HepG2 (cell line): ENCODE measurements around the gene TBL3. TPM values are rescaled to one million over a fixed set of nuclear protein-coding genes. Genes with fewer than 3 reads are reported as not detected.
A peak's percentile ranks its signal among the peaks of the same experiment; 100 is the strongest.

Source experiments
- FLYWCH1 ChIP-seq: sonication (generic); formaldehyde crosslinking; IDR thresholded peaks from 2 replicates; pipeline ENCODE4 v1.8.1; 2023; ENCODE audit warnings: mild to moderate bottlenecking, missing genetic modification reagents
- NPAS2 ChIP-seq: sonication (generic); formaldehyde crosslinking; IDR thresholded peaks from 2 replicates; pipeline ENCODE4 v1.8.0; 2022; ENCODE audit warnings: mild to moderate bottlenecking, missing genetic modification reagents, borderline replicate concordance
- RELA ChIP-seq: sonication (generic); formaldehyde crosslinking; IDR thresholded peaks from 2 replicates; pipeline ENCODE4 v1.4.0; 2020; ENCODE audit warnings: missing genetic modification reagents
- ZNF296 ChIP-seq: sonication (generic); formaldehyde crosslinking; conservative IDR thresholded peaks from 2 replicates; pipeline ENCODE4 v1.5.0; 2020; ENCODE audit warnings: mild to moderate bottlenecking, missing genetic modification reagents
- ZNF761 ChIP-seq: sonication (generic); formaldehyde crosslinking; conservative IDR thresholded peaks from 2 replicates; pipeline ENCODE4 v1.4.0; 2020; ENCODE audit warnings: mild to moderate bottlenecking, missing genetic modification reagents
- polyA plus RNA-seq, 8 experiments: library from polyadenylated mRNA; depleted of rRNA in 3 of 8; stranded (reverse) in 7 of 8; unstranded in 1 of 8; fragments of >200 nt; fragmentation: Illumina TruSeq in 4 of 8; extraction: Trizol in 4 of 8; gene quantifications; 2 replicates each; pipeline versions ENCODE4 v1.2.1 to v1.2.3, GENCODE V29; 2011 to 2016; ENCODE audit warnings: low read depth in 4 of 8, missing spikeins in 1 of 8, mixed read lengths in 1 of 8; ENCODE audit not compliant: insufficient read depth in 1 of 8
- total RNA-seq, 5 experiments: library from RNA; depleted of rRNA; stranded (reverse); fragments of >200 nt; fragmentation: Illumina TruSeq; extraction: Trizol; gene quantifications; 2 replicates each; pipeline ENCODE4 v1.2.3, GENCODE V29; 2016; ENCODE audit warnings: low read depth in 1 of 5
- TF ChIP-seq, protein P1 (sequence below): sonication (generic); formaldehyde crosslinking; IDR thresholded peaks from 2 replicates; pipeline ENCODE4 v1.5.0; 2020; ENCODE audit warnings: mild to moderate bottlenecking, missing genetic modification reagents, borderline replicate concordance
- TF ChIP-seq, protein P2 (sequence below): sonication (generic); formaldehyde crosslinking; IDR thresholded peaks from 2 replicates; pipeline ENCODE4 v1.9.0; 2021; ENCODE audit warnings: mild to moderate bottlenecking, missing genetic modification reagents
- TF ChIP-seq, protein P3 (sequence below): sonication (generic); formaldehyde crosslinking; IDR thresholded peaks from 2 replicates; pipeline ENCODE4 v1.5.0; 2020; ENCODE audit warnings: mild to moderate bottlenecking, missing genetic modification reagents
- TF ChIP-seq, protein P4 (sequence below): sonication (generic); formaldehyde crosslinking; IDR thresholded peaks from 2 replicates; pipeline ENCODE4 v1.8.0; 2022; ENCODE audit warnings: mild to moderate bottlenecking, missing genetic modification reagents

The TBL3 gene
- total and polyA plus RNA-seq, 2 of the 13 experiments (the other 11 are each of a cell fraction or from before 2014, with no cell fraction given), result 16.8 to 38.0 TPM

DNA sequence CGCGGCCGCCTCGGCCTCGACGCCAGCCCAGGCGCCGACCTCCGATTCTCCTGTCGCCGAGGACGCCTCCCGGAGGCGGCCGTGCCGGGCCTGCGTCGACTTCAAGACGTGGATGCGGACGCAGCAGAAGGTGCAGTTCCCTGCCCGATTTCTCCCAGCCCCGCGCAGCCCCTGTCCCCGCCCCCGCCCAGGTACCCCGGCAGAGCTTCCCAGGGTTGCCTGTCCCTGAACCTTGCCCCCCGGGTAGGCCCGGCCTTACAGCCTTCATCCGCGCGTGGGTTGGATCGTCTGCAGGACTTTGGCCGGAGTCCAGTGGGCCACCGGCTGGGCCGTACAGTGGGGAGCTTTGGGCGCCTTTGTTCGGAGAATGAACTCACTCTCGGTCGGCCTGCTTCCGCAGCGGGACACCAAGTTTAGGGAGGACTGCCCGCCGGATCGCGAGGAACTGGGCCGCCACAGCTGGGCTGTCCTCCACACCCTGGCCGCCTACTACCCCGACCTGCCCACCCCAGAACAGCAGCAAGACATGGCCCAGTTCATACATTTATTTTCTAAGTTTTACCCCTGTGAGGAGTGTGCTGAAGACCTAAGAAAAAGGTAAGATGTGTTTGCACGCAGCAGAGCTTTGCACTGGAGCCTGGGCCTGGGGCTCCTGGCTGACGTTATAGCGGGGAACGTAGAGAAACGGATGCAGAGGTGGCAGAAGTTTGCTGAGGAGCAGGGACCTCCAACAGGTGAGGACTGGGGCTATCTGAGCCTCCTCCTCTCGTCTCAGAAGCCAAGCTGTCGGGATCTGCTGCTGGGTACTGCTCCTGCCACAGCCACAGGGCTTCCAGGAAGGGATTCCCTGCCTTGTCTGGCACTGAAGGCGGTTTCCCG lies 12.7 kb downstream of the TBL3 start (continued):
- TF ChIP-seq, protein P1, sequence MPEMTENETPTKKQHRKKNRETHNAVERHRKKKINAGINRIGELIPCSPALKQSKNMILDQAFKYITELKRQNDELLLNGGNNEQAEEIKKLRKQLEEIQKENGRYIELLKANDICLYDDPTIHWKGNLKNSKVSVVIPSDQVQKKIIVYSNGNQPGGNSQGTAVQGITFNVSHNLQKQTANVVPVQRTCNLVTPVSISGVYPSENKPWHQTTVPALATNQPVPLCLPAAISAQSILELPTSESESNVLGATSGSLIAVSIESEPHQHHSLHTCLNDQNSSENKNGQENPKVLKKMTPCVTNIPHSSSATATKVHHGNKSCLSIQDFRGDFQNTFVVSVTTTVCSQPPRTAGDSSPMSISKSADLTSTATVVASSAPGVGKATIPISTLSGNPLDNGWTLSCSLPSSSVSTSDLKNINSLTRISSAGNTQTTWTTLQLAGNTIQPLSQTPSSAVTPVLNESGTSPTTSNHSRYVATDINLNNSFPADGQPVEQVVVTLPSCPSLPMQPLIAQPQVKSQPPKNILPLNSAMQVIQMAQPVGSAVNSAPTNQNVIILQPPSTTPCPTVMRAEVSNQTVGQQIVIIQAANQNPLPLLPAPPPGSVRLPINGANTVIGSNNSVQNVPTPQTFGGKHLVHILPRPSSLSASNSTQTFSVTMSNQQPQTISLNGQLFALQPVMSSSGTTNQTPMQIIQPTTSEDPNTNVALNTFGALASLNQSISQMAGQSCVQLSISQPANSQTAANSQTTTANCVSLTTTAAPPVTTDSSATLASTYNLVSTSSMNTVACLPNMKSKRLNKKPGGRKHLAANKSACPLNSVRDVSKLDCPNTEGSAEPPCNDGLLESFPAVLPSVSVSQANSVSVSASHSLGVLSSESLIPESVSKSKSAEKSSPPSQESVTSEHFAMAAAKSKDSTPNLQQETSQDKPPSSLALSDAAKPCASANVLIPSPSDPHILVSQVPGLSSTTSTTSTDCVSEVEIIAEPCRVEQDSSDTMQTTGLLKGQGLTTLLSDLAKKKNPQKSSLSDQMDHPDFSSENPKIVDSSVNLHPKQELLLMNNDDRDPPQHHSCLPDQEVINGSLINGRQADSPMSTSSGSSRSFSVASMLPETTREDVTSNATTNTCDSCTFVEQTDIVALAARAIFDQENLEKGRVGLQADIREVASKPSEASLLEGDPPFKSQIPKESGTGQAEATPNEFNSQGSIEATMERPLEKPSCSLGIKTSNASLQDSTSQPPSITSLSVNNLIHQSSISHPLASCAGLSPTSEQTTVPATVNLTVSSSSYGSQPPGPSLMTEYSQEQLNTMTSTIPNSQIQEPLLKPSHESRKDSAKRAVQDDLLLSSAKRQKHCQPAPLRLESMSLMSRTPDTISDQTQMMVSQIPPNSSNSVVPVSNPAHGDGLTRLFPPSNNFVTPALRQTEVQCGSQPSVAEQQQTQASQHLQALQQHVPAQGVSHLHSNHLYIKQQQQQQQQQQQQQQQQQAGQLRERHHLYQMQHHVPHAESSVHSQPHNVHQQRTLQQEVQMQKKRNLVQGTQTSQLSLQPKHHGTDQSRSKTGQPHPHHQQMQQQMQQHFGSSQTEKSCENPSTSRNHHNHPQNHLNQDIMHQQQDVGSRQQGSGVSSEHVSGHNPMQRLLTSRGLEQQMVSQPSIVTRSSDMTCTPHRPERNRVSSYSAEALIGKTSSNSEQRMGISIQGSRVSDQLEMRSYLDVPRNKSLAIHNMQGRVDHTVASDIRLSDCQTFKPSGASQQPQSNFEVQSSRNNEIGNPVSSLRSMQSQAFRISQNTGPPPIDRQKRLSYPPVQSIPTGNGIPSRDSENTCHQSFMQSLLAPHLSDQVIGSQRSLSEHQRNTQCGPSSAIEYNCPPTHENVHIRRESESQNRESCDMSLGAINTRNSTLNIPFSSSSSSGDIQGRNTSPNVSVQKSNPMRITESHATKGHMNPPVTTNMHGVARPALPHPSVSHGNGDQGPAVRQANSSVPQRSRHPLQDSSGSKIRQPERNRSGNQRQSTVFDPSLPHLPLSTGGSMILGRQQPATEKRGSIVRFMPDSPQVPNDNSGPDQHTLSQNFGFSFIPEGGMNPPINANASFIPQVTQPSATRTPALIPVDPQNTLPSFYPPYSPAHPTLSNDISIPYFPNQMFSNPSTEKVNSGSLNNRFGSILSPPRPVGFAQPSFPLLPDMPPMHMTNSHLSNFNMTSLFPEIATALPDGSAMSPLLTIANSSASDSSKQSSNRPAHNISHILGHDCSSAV (CRISPR knock-in tag), result no peak
- TF ChIP-seq, protein P2, sequence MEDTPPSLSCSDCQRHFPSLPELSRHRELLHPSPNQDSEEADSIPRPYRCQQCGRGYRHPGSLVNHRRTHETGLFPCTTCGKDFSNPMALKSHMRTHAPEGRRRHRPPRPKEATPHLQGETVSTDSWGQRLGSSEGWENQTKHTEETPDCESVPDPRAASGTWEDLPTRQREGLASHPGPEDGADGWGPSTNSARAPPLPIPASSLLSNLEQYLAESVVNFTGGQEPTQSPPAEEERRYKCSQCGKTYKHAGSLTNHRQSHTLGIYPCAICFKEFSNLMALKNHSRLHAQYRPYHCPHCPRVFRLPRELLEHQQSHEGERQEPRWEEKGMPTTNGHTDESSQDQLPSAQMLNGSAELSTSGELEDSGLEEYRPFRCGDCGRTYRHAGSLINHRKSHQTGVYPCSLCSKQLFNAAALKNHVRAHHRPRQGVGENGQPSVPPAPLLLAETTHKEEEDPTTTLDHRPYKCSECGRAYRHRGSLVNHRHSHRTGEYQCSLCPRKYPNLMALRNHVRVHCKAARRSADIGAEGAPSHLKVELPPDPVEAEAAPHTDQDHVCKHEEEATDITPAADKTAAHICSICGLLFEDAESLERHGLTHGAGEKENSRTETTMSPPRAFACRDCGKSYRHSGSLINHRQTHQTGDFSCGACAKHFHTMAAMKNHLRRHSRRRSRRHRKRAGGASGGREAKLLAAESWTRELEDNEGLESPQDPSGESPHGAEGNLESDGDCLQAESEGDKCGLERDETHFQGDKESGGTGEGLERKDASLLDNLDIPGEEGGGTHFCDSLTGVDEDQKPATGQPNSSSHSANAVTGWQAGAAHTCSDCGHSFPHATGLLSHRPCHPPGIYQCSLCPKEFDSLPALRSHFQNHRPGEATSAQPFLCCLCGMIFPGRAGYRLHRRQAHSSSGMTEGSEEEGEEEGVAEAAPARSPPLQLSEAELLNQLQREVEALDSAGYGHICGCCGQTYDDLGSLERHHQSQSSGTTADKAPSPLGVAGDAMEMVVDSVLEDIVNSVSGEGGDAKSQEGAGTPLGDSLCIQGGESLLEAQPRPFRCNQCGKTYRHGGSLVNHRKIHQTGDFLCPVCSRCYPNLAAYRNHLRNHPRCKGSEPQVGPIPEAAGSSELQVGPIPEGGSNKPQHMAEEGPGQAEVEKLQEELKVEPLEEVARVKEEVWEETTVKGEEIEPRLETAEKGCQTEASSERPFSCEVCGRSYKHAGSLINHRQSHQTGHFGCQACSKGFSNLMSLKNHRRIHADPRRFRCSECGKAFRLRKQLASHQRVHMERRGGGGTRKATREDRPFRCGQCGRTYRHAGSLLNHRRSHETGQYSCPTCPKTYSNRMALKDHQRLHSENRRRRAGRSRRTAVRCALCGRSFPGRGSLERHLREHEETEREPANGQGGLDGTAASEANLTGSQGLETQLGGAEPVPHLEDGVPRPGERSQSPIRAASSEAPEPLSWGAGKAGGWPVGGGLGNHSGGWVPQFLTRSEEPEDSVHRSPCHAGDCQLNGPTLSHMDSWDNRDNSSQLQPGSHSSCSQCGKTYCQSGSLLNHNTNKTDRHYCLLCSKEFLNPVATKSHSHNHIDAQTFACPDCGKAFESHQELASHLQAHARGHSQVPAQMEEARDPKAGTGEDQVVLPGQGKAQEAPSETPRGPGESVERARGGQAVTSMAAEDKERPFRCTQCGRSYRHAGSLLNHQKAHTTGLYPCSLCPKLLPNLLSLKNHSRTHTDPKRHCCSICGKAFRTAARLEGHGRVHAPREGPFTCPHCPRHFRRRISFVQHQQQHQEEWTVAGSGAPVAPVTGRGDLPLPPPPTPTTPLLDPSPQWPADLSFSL (CRISPR knock-in tag), result no peak
- TF ChIP-seq ZNF296 (no peak), RELA (CRISPR knock-in tag) (no peak), FLYWCH1 (CRISPR knock-in tag) (no peak), ZNF761 (no peak), NPAS2 (no peak)
- TF ChIP-seq, protein P3, sequence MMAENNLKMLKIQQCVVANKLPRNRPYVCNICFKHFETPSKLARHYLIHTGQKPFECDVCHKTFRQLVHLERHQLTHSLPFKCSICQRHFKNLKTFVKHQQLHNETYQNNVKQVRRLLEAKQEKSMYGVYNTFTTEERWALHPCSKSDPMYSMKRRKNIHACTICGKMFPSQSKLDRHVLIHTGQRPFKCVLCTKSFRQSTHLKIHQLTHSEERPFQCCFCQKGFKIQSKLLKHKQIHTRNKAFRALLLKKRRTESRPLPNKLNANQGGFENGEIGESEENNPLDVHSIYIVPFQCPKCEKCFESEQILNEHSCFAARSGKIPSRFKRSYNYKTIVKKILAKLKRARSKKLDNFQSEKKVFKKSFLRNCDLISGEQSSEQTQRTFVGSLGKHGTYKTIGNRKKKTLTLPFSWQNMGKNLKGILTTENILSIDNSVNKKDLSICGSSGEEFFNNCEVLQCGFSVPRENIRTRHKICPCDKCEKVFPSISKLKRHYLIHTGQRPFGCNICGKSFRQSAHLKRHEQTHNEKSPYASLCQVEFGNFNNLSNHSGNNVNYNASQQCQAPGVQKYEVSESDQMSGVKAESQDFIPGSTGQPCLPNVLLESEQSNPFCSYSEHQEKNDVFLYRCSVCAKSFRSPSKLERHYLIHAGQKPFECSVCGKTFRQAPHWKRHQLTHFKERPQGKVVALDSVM, result peak; percentile 89
- TF ChIP-seq, protein P4, sequence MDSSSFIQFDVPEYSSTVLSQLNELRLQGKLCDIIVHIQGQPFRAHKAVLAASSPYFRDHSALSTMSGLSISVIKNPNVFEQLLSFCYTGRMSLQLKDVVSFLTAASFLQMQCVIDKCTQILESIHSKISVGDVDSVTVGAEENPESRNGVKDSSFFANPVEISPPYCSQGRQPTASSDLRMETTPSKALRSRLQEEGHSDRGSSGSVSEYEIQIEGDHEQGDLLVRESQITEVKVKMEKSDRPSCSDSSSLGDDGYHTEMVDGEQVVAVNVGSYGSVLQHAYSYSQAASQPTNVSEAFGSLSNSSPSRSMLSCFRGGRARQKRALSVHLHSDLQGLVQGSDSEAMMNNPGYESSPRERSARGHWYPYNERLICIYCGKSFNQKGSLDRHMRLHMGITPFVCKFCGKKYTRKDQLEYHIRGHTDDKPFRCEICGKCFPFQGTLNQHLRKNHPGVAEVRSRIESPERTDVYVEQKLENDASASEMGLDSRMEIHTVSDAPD (CRISPR knock-in tag), result no peak
